Panc1 (cell line): Measurements from ENCODE around the gene NFKBIB.

Experiments
- CTCF ChIP-seq: fragments of 450-650 bp; IDR thresholded peaks from 2 replicates; pipeline ENCODE4 v1.5.1; 2017; ENCODE audit warnings: mild to moderate bottlenecking
- POLR2AphosphoS5 ChIP-seq: IDR thresholded peaks from 2 replicates; pipeline ENCODE4 v1.6.1; 2012; ENCODE audit warnings: mild to moderate bottlenecking, low read depth, low read length, moderate library complexity
- TF ChIP-seq, protein P1 (sequence below), 2 experiments: IDR thresholded peaks; 2 replicates each; pipeline ENCODE4 v1.6.1; 2011 to 2012; ENCODE audit warnings: low read depth in 2 of 2, control low read depth in 1 of 2, low read length in 1 of 2, mild to moderate bottlenecking in 1 of 2, moderate library complexity in 1 of 2; ENCODE audit not compliant: insufficient read depth in 1 of 2

- TF ChIP-seq CTCF, result no peak
- TF ChIP-seq, protein P1, sequence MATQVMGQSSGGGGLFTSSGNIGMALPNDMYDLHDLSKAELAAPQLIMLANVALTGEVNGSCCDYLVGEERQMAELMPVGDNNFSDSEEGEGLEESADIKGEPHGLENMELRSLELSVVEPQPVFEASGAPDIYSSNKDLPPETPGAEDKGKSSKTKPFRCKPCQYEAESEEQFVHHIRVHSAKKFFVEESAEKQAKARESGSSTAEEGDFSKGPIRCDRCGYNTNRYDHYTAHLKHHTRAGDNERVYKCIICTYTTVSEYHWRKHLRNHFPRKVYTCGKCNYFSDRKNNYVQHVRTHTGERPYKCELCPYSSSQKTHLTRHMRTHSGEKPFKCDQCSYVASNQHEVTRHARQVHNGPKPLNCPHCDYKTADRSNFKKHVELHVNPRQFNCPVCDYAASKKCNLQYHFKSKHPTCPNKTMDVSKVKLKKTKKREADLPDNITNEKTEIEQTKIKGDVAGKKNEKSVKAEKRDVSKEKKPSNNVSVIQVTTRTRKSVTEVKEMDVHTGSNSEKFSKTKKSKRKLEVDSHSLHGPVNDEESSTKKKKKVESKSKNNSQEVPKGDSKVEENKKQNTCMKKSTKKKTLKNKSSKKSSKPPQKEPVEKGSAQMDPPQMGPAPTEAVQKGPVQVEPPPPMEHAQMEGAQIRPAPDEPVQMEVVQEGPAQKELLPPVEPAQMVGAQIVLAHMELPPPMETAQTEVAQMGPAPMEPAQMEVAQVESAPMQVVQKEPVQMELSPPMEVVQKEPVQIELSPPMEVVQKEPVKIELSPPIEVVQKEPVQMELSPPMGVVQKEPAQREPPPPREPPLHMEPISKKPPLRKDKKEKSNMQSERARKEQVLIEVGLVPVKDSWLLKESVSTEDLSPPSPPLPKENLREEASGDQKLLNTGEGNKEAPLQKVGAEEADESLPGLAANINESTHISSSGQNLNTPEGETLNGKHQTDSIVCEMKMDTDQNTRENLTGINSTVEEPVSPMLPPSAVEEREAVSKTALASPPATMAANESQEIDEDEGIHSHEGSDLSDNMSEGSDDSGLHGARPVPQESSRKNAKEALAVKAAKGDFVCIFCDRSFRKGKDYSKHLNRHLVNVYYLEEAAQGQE (IDR thresholded peaks at IDR 0.05; ENCODE audit: insufficient read depth in 1 of 2, low read depth in 2 of 2, low read length in 1 of 2), result no peak
- TF ChIP-seq POLR2AphosphoS5, result no peak
Measured at GRCh38 chr19:38880076-38880881, 19.5 kb upstream of the NFKBIB start.
